Esophagus squamous epithelium (tissue), 4 donors: ENCODE results near the gene MICAL2.

ENCODE experiments used
- CTCF ChIP-seq, 6 experiments: fragments of 450-650 bp in 4 of 6; fragments of 200-600 bp in 2 of 6; sonication (generic) in 2 of 6; IDR thresholded peaks; one replicate each; pipeline ENCODE4 v1.5.1; 2016 to 2019; ENCODE audit warnings: antibody characterized with exemption in 6 of 6, mild to moderate bottlenecking in 4 of 6, moderate library complexity in 4 of 6
- POLR2A ChIP-seq, 4 donors: fragments of 450-650 bp; IDR thresholded peaks; one replicate each; pipeline ENCODE4 v1.6.1; 2017; ENCODE audit warnings: antibody characterized with exemption in 4 of 4, mild to moderate bottlenecking in 4 of 4, moderate library complexity in 3 of 4

GRCh38 chr11:12143461-12144258 is 33.3 kb downstream of the MICAL2 start:
- no peak for TF ChIP-seq POLR2A (IDR thresholded peaks at IDR 0.05)
- no peak for TF ChIP-seq CTCF (IDR thresholded peaks at IDR 0.05)
